GM23338 (cell line): ENCODE measurements around the gene FGF2.

Source experiments
- CREB1 ChIP-seq: fragments of 250-450 bp; sonication (Bioruptor Pico); IDR thresholded peaks from 2 replicates; pipeline ENCODE4 v1.5.0; 2020; ENCODE audit warnings: low read depth, mild to moderate bottlenecking, moderate library complexity
- CTCF ChIP-seq, 2 experiments: fragments of 200-600 bp in 1 of 2; sonication (generic) in 1 of 2; conservative IDR thresholded peaks; 2 replicates each; pipeline versions ENCODE4 v1.5.1 to v1.6.1; 2016 to 2017; ENCODE audit warnings: antibody characterized with exemption in 2 of 2, low read depth in 2 of 2, mild to moderate bottlenecking in 2 of 2, moderate library complexity in 1 of 2
- ETS1 ChIP-seq: IDR thresholded peaks from 2 replicates; pipeline ENCODE4 v1.6.1; 2016; ENCODE audit warnings: antibody characterized with exemption
- EZH2 ChIP-seq: fragments of 200-600 bp; sonication (generic); IDR thresholded peaks from one replicate; pipeline ENCODE4 v1.8.0; 2017; ENCODE audit warnings: antibody characterized with exemption, mild to moderate bottlenecking, low read depth; ENCODE audit not compliant: unreplicated experiment
- EZH2phosphoT487 ChIP-seq: fragments of 200-600 bp; sonication (generic); IDR thresholded peaks from one replicate; pipeline ENCODE4 v1.8.1; 2018; ENCODE audit warnings: antibody characterized with exemption; ENCODE audit not compliant: unreplicated experiment
- POLR2AphosphoS5 ChIP-seq: IDR thresholded peaks from 2 replicates; pipeline ENCODE4 v1.6.1; 2016; ENCODE audit warnings: antibody characterized with exemption, low read depth
- STAT1 ChIP-seq: IDR thresholded peaks from one replicate; pipeline ENCODE4 v1.6.1; 2016; ENCODE audit warnings: antibody characterized with exemption; ENCODE audit not compliant: unreplicated experiment
- ZNF114 ChIP-seq: fragments of 250-450 bp; sonication (Bioruptor Pico); IDR thresholded peaks from 2 replicates; pipeline ENCODE4 v1.5.0; 2020; ENCODE audit warnings: mild to moderate bottlenecking, moderate library complexity
- ZNF331 ChIP-seq: fragments of 250-450 bp; sonication (Bioruptor Pico); IDR thresholded peaks from 2 replicates; pipeline ENCODE4 v1.5.0; 2020; ENCODE audit warnings: low read depth, mild to moderate bottlenecking, moderate library complexity

GRCh38 chr4:122879001-122879400 lies 52.4 kb downstream of the FGF2 start:
- TF ChIP-seq ZNF114 (CRISPR knock-in tag) = no peak
- no peak for TF ChIP-seq CTCF (conservative IDR thresholded peaks at IDR 0.05; ENCODE audit: low read depth in 2 of 2)
- no peak; the same call in 1 of the 2 replicates for TF ChIP-seq POLR2AphosphoS5
- TF ChIP-seq EZH2phosphoT487 = no peak
- no peak for TF ChIP-seq EZH2
- no peak for TF ChIP-seq CREB1
- TF ChIP-seq ETS1 = no peak
- TF ChIP-seq ZNF331 (CRISPR knock-in tag) = no peak
- TF ChIP-seq STAT1 = no peak
